HG03520 (cell line): ENCODE results near the gene CRADD.
"Not testable (repeated sequence)": the region's sequence is repeated elsewhere in the genome, so short reads cannot be mapped to it uniquely, and the experiment has no call there.

ENCODE experiments used
- ATAC-seq: cut with Tn5 transposase; IDR thresholded peaks from one replicate; pipeline ENCODE4 v1.9.1; 2021; ENCODE audit warnings: mild to moderate bottlenecking, moderate library complexity; ENCODE audit not compliant: unreplicated experiment

CRADD gene

GRCh38 chr12:93677195-93678064, at the start of gene CRADD:
Gene CRADD (plus strand): TSS chr12:93677375.
- peak; percentile 86 for ATAC-seq

DNA sequence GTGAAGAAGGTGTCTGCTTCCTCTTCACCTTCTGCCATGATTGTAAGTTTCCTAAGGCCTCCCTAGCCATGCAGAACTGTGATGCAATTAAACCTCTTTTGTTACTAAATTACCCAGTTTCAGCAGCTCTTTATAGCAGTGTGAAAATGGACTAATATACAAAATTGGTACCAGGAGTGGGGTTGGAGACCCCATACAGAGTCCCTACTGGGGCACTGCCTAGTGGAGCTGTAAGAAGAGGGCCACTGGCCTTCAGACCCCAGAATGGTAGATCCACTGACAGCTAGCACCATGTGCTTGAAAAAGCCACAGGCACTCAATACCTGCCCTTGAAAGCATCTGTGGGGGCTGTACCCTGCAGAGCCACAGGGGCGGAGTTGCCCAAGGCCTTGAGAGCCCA, 44.8 kb upstream of the CRADD start:
- ATAC-seq: no peak

GRCh38 chr12:93634416-93634815, 42.8 kb upstream of the CRADD start:
- no peak for ATAC-seq

DNA sequence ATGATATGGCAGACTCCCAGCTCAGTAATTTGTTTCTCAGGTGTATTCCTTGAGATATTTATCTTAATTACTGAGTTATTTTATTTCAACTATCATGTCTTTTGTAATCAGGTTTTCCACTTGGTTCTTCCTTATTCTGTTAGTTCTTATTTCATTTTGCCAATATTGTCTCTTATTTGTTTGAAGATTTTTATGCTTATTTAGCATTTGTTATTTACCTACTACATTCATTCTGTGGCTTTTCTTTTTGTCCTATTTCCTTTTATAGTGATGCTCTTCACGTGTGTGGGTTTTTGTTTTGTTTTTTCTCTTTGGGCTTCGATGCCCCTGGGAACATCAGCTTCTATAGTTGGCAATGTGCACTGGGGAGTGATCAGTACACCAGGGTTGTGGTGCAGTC, 40.5 kb upstream of the CRADD start:
- ATAC-seq: no peak

- ATAC-seq: no peak
Observed at GRCh38 chr12:93638095-93638494, 39.1 kb upstream of the CRADD start.

- ATAC-seq: no peak
Observed at GRCh38 chr12:93638954-93639353, 38.2 kb upstream of the CRADD start.

- no peak for ATAC-seq
Observed at GRCh38 chr12:93639406-93639805, 37.8 kb upstream of the CRADD start.

GRCh38 chr12:93641380-93641779, 35.8 kb upstream of the CRADD start:
- ATAC-seq: not testable (repeated sequence)

GRCh38 chr12:93642751-93643150, 34.4 kb upstream of the CRADD start:
- no peak for ATAC-seq

- no peak for ATAC-seq
Observed at GRCh38 chr12:93645702-93646101, 31.5 kb upstream of the CRADD start.

- no peak for ATAC-seq
Observed at GRCh38 chr12:93650626-93651025, 26.5 kb upstream of the CRADD start.

- peak; percentile 79 for ATAC-seq
Observed at GRCh38 chr12:93653079-93653478, 24.1 kb upstream of the CRADD start.

DNA sequence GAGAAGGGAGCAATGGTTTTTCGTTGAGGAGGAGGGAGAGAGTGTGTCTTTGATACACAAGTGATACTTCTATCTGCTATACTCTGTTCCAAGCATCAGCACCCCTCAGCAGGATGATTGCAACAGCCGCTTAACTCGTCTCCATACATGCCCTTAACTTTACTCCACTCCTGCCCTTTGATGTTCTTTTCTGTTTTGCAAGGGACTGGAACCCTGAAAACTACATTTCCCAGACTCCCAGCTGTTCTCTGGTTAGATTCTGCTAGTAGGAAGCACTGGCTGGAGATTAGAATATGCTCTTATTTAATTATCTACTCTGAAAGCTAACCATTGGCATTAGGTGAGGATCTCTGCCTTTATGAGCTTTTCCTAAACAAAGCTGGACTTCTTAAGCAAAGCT, 23.5 kb upstream of the CRADD start:
- no peak for ATAC-seq

DNA sequence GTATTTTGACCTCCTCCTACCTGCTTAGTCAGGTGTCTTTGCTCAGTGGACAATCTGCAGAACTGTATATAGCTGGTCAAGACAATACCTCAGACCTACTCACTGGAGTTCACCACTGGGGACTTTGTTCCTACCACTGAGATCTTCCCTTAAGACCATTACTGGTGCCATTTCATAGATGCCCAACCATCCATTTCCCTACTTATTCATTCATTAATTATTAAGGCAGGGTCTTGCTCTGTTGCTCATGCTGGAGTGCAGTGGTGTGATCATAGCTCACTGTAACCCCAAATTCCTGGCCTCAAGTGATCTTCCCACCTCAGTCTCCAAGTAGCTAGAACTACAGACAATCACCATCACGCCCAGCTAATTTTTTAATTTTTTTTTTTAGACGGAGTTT, 22.8 kb upstream of the CRADD start:
- ATAC-seq: no peak

DNA sequence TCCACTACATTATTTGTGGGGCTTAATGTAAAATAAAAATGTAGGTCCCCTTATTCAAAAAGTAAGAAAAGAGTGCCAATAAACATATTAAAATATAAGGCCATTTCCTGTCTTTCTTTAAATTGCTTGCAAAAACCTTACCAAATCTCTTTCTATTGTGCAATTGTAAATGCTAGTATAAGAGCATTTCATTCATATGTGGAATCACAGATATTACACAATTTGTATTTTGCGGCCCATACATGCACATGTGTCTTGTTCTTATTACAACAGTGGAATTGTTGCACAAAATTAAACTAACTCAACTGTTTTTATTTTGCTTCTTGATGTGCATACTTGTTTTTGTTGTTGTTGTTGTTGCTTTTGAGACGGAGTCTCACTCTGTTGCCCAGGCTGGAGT, 20.1 kb upstream of the CRADD start:
- no peak for ATAC-seq

DNA sequence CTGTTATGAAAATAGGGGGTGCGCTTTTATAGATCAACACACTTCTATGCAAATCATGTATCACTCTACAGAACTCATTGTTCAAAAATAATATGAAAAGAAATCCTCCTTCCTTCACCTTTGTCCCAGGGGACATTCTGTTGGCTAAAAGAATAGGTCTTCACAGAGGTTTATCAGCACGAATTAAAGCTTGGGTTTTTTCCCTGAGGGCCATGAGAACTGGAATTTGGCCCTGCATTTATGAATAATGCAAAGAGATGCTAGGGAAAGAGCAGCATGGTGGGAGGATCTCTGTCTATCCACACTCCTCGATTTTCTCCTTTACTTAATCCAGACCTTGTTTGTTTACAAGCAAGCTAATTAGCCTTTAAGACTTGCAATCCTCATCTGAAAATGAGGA, 16.2 kb upstream of the CRADD start:
- ATAC-seq: no peak

DNA sequence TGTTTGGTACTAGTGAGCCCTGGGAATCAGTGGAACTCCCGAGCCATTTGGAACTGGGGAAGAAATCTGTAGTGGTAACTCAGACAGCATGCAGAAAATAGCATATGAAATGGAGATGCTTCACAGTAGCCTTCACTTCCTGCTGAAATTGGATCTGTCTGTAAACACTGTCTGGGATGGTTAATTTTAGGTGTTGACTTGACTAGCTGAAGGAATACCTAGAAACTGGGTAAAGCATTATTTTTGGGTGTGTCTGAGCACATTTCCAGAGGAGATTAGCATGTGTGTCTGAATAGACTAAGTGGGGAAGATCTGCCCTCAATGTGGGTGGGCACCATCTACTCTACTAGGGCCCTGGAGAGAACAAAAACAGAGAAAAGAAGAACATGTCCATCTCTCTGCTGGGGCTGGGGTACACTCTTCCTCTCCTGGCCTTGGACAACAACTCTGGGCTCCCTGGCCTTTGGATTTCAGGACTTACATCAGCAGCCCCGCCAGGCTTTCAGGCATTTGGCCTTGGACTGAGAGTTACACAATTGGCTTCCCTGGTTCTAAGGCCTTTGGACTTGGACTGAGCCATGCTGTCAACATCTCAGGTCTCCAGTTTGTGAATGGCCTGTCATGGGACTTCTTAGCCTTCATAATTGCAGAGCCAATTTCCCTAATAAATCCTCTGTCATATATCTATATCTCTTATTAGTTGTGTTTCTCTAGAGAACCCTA, 14.0 kb upstream of the CRADD start:
- no peak for ATAC-seq

- no peak for ATAC-seq
Observed at GRCh38 chr12:93663729-93664084, 13.5 kb upstream of the CRADD start.

DNA sequence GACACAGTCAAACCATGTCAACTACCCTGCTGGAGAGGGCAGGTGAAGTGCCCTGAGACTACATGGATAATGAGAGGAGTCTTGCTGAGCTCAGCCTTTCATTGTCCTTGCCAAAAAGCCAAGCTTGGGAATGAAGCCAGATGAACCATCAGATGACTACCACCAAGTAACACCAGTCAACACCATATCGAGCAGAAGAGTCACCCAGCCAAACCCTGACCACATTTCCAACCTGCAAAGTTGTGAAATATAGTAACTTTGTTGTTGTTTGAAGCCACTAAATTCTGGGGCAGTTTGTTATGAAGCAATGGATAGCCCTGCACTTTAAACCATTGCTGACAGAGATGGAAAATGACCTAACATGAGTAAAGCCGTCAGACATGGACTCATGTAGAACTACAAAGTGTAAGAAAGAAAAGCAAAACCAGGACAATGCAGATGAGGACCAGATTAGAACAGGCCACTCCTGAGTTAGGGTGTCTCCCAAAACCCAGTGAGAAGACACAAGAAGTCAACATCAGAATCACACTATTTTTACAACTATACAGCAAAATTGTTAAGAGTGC, 12.5 kb upstream of the CRADD start:
- ATAC-seq: no peak

DNA sequence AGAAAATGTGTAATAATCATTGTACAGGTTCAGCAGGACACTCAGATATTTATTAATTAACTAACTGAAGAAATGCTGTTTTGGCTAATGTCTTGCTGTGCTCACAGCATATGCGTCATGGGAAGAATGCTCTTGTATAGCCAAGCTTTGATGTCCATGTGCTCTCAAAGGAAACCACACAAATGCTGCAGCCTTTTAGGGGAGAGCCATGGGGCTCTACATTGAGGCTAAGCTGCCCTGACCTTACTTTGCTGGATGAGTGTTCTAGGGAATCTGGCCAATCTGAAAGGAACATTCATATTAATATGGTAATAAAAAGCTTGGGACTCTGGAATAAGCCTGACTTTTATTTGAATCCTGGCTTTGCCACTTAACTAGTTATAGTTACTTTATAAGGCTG, 9.5 kb upstream of the CRADD start:
- no peak for ATAC-seq

- ATAC-seq: no peak
Observed at GRCh38 chr12:93668919-93669418, 8.2 kb upstream of the CRADD start.

GRCh38 chr12:93669452-93669851, 7.7 kb upstream of the CRADD start:
- no peak for ATAC-seq
